Vagina (tissue), 2 donors: ENCODE measurements around the gene PFDN2.

Experiments
- POLR2A ChIP-seq, 2 donors: fragments of 450-650 bp; IDR thresholded peaks; one replicate each; pipeline ENCODE4 v1.6.1; 2017; ENCODE audit warnings: antibody characterized with exemption in 2 of 2, mild to moderate bottlenecking in 2 of 2, moderate library complexity in 2 of 2
- POLR2AphosphoS5 ChIP-seq, 2 donors: sonication (generic); formaldehyde crosslinking; IDR thresholded peaks; one replicate each; pipeline ENCODE4 v1.9.0; 2017; ENCODE audit warnings: antibody characterized with exemption in 2 of 2, mild to moderate bottlenecking in 2 of 2, low read depth in 1 of 2; ENCODE audit not compliant: insufficient read depth in 1 of 2
- TF ChIP-seq, protein P1 (sequence below), 3 experiments: fragments of 450-650 bp in 2 of 3; fragments of 200-600 bp in 1 of 3; sonication (generic) in 1 of 3; IDR thresholded peaks; one replicate each; pipeline ENCODE4 v1.5.1; 2017 to 2019; ENCODE audit warnings: antibody characterized with exemption in 3 of 3, mild to moderate bottlenecking in 2 of 3, moderate library complexity in 2 of 3

DNA sequence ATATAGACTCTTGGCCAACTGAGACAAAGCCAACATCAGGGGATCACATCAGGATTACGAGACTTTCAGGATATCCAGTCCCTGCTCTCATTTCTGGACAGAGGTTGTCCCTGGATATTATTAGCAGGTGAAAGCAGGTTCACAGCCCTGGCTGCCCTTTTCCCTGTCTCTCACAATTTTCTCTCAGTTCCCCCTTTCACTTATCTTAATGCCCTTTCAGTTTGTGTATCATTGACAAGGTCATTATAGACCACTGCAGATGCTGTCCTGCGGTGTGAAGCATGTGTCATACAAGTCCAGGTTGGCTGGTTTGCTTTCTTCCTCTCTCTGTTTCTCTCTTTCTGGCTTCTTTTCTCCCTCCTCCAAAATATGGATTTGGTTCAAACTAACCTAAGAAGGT, 21.8 kb downstream of the PFDN2 start:
- TF ChIP-seq, protein P1, sequence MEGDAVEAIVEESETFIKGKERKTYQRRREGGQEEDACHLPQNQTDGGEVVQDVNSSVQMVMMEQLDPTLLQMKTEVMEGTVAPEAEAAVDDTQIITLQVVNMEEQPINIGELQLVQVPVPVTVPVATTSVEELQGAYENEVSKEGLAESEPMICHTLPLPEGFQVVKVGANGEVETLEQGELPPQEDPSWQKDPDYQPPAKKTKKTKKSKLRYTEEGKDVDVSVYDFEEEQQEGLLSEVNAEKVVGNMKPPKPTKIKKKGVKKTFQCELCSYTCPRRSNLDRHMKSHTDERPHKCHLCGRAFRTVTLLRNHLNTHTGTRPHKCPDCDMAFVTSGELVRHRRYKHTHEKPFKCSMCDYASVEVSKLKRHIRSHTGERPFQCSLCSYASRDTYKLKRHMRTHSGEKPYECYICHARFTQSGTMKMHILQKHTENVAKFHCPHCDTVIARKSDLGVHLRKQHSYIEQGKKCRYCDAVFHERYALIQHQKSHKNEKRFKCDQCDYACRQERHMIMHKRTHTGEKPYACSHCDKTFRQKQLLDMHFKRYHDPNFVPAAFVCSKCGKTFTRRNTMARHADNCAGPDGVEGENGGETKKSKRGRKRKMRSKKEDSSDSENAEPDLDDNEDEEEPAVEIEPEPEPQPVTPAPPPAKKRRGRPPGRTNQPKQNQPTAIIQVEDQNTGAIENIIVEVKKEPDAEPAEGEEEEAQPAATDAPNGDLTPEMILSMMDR (IDR thresholded peaks at IDR 0.05): no peak
- TF ChIP-seq POLR2A (IDR thresholded peaks at IDR 0.05): no peak
- TF ChIP-seq POLR2AphosphoS5 (IDR thresholded peaks at IDR 0.05; ENCODE audit: insufficient read depth in 1 of 2, low read depth in 1 of 2): no peak
